GM12878 (cell line): ENCODE measurements around the gene PSMD13. TPM values are rescaled to one million over a fixed set of nuclear protein-coding genes. Genes with fewer than 3 reads are reported as not detected.
A peak's percentile ranks its signal among the peaks of the same experiment; 100 is the strongest.

ENCODE experiments used
- E4F1 ChIP-seq: fragments of 450-650 bp; IDR thresholded peaks from 2 replicates; pipeline ENCODE4 v1.6.1; 2018; ENCODE audit warnings: borderline replicate concordance, mild to moderate bottlenecking; ENCODE audit not compliant: partially characterized antibody
- EP300 ChIP-seq, 2 experiments: fragments of 150-350 bp in 1 of 2; IDR thresholded peaks; 2 replicates each; pipeline ENCODE4 v1.6.1; 2011 to 2012; ENCODE audit warnings: low read depth in 2 of 2, low read length in 2 of 2, borderline replicate concordance in 1 of 2, improper control_type of control experiment in 1 of 2, inconsistent platforms in 1 of 2; ENCODE audit not compliant: control insufficient read depth in 1 of 2
- FOXK2 ChIP-seq: fragments of 450-650 bp; IDR thresholded peaks from 2 replicates; pipeline ENCODE4 v1.6.1; 2017; ENCODE audit warnings: mild to moderate bottlenecking, moderate library complexity
- FOXM1 ChIP-seq: IDR thresholded peaks from 2 replicates; pipeline ENCODE4 v1.6.1; 2012; ENCODE audit warnings: low read depth, mild to moderate bottlenecking, inconsistent platforms, low read length, moderate library complexity
- MTA3 ChIP-seq: IDR thresholded peaks from 2 replicates; pipeline ENCODE4 v1.6.1; 2012; ENCODE audit warnings: low read length, inconsistent platforms, borderline replicate concordance
- NR2C1 ChIP-seq: fragments of 450-650 bp; IDR thresholded peaks from 2 replicates; pipeline ENCODE4 v1.6.1; 2017; ENCODE audit warnings: antibody characterized with exemption, mild to moderate bottlenecking, moderate library complexity
- NR2C2 ChIP-seq: IDR thresholded peaks from 2 replicates; pipeline ENCODE4 v1.6.1; 2011; ENCODE audit warnings: borderline replicate concordance, low read depth; ENCODE audit not compliant: control insufficient read depth, insufficient read length
- PAX5 ChIP-seq: IDR thresholded peaks from 2 replicates; pipeline ENCODE4 v1.6.1; 2011; ENCODE audit warnings: low read depth, low read length, borderline replicate concordance
- SMARCA5 ChIP-seq: fragments of 450-650 bp; IDR thresholded peaks from 2 replicates; pipeline ENCODE4 v1.6.1; 2017; ENCODE audit warnings: mild to moderate bottlenecking
- STAT3 ChIP-seq: IDR thresholded peaks from 2 replicates; pipeline ENCODE4 v1.6.1; 2011; ENCODE audit warnings: low read depth, low read length, improper control_type of control experiment
- ZNF24 ChIP-seq: fragments of 450-650 bp; IDR thresholded peaks from 2 replicates; pipeline ENCODE4 v1.6.1; 2017; ENCODE audit warnings: antibody characterized with exemption, mild to moderate bottlenecking
- ZNF384 ChIP-seq: IDR thresholded peaks from 2 replicates; pipeline ENCODE4 v1.6.1; 2012; ENCODE audit warnings: low read depth, mild to moderate bottlenecking, low read length, improper control_type of control experiment, borderline replicate concordance
- polyA plus RNA-seq, 11 experiments: library from polyadenylated mRNA; depleted of rRNA in 4 of 11; unstranded in 6 of 11; stranded (reverse) in 5 of 11; fragments of >200 nt; fragmentation: Nextera tagmentation in 4 of 11; fragmentation: Illumina TruSeq in 1 of 11; extraction: Ambion mirVana in 4 of 11; extraction: Trizol in 1 of 11; gene quantifications; 1 replicate in 1 of 11; 2 replicates in 10 of 11; pipeline versions ENCODE4 v1.2.1 to v1.2.3, GENCODE V29; 2011 to 2016; ENCODE audit warnings: inconsistent platforms in 2 of 11, missing spikeins in 2 of 11, low read depth in 1 of 11
- total RNA-seq, 4 experiments: library from RNA; depleted of rRNA in 3 of 4; stranded (reverse); fragments of >200 nt in 3 of 4; fragmentation: Illumina TruSeq in 1 of 4; extraction: Trizol in 1 of 4; gene quantifications; 2 replicates each; pipeline versions ENCODE4 v1.2.1 to v1.2.3, GENCODE V29; 2013 to 2021
- TF ChIP-seq, protein P1 (sequence below): fragments of 450-650 bp; formaldehyde crosslinking; IDR thresholded peaks from 2 replicates; pipeline ENCODE4 v1.4.0; 2020; ENCODE audit warnings: mild to moderate bottlenecking, moderate library complexity
- TF ChIP-seq, protein P2 (sequence below), 3 experiments: IDR thresholded peaks in 2 of 3; conservative IDR thresholded peaks in 1 of 3; 2 replicates each; pipeline ENCODE4 v1.5.1; 2011; ENCODE audit warnings: low read depth in 3 of 3, low read length in 3 of 3, mild to moderate bottlenecking in 3 of 3, control low read depth in 2 of 3, moderate library complexity in 2 of 3, inconsistent platforms in 1 of 3, mixed read lengths in 1 of 3; ENCODE audit not compliant: control insufficient read depth in 2 of 3, insufficient read depth in 1 of 3; ENCODE audit errors: extremely low read depth in 1 of 3
- TF ChIP-seq, protein P3 (sequence below): fragments of 450-650 bp; IDR thresholded peaks from 2 replicates; pipeline ENCODE4 v1.6.1; 2017; ENCODE audit warnings: mild to moderate bottlenecking, moderate library complexity

The PSMD13 gene
- total and polyA plus RNA-seq, 10 of the 15 experiments (the other 5 are each of a cell fraction or from before 2014, with no cell fraction given): 141 to 303 (median 177) TPM

- TF ChIP-seq, protein P1, sequence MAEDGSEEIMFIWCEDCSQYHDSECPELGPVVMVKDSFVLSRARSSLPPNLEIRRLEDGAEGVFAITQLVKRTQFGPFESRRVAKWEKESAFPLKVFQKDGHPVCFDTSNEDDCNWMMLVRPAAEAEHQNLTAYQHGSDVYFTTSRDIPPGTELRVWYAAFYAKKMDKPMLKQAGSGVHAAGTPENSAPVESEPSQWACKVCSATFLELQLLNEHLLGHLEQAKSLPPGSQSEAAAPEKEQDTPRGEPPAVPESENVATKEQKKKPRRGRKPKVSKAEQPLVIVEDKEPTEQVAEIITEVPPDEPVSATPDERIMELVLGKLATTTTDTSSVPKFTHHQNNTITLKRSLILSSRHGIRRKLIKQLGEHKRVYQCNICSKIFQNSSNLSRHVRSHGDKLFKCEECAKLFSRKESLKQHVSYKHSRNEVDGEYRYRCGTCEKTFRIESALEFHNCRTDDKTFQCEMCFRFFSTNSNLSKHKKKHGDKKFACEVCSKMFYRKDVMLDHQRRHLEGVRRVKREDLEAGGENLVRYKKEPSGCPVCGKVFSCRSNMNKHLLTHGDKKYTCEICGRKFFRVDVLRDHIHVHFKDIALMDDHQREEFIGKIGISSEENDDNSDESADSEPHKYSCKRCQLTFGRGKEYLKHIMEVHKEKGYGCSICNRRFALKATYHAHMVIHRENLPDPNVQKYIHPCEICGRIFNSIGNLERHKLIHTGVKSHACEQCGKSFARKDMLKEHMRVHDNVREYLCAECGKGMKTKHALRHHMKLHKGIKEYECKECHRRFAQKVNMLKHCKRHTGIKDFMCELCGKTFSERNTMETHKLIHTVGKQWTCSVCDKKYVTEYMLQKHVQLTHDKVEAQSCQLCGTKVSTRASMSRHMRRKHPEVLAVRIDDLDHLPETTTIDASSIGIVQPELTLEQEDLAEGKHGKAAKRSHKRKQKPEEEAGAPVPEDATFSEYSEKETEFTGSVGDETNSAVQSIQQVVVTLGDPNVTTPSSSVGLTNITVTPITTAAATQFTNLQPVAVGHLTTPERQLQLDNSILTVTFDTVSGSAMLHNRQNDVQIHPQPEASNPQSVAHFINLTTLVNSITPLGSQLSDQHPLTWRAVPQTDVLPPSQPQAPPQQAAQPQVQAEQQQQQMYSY: no peak
- TF ChIP-seq MTA3: no peak
- TF ChIP-seq FOXK2: 0 out of 2 replicates have a peak, but pooled peaks have one; percentile 24
- peak; percentile 97 for TF ChIP-seq SMARCA5
- TF ChIP-seq, protein P2, sequence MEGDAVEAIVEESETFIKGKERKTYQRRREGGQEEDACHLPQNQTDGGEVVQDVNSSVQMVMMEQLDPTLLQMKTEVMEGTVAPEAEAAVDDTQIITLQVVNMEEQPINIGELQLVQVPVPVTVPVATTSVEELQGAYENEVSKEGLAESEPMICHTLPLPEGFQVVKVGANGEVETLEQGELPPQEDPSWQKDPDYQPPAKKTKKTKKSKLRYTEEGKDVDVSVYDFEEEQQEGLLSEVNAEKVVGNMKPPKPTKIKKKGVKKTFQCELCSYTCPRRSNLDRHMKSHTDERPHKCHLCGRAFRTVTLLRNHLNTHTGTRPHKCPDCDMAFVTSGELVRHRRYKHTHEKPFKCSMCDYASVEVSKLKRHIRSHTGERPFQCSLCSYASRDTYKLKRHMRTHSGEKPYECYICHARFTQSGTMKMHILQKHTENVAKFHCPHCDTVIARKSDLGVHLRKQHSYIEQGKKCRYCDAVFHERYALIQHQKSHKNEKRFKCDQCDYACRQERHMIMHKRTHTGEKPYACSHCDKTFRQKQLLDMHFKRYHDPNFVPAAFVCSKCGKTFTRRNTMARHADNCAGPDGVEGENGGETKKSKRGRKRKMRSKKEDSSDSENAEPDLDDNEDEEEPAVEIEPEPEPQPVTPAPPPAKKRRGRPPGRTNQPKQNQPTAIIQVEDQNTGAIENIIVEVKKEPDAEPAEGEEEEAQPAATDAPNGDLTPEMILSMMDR (IDR thresholded peaks at IDR 0.05 in 2 of 3, conservative IDR thresholded peaks at IDR 0.05 in 1 of 3; ENCODE audit: control insufficient read depth in 2 of 3, extremely low read depth in 1 of 3, insufficient read depth in 1 of 3, low read depth in 3 of 3, low read length in 3 of 3): peak in 1 of 3 experiments; percentile 20; a peak in 1 of 6 replicates
- no peak for TF ChIP-seq STAT3
- peak; percentile 53; the same call in 1 of the 2 replicates for TF ChIP-seq FOXM1
- peak in 1 of 2 experiments; percentile 27; a peak in 1 of 4 replicates for TF ChIP-seq EP300 (IDR thresholded peaks at IDR 0.05; ENCODE audit: borderline replicate concordance in 1 of 2, control insufficient read depth in 1 of 2, low read depth in 2 of 2, low read length in 2 of 2)
- TF ChIP-seq PAX5: no peak; the same call in 1 of the 2 replicates
- peak; percentile 38 for TF ChIP-seq E4F1
- no peak for TF ChIP-seq ZNF24
- peak; percentile 88 for TF ChIP-seq NR2C1
- no peak for TF ChIP-seq ZNF384
- TF ChIP-seq, protein P3, sequence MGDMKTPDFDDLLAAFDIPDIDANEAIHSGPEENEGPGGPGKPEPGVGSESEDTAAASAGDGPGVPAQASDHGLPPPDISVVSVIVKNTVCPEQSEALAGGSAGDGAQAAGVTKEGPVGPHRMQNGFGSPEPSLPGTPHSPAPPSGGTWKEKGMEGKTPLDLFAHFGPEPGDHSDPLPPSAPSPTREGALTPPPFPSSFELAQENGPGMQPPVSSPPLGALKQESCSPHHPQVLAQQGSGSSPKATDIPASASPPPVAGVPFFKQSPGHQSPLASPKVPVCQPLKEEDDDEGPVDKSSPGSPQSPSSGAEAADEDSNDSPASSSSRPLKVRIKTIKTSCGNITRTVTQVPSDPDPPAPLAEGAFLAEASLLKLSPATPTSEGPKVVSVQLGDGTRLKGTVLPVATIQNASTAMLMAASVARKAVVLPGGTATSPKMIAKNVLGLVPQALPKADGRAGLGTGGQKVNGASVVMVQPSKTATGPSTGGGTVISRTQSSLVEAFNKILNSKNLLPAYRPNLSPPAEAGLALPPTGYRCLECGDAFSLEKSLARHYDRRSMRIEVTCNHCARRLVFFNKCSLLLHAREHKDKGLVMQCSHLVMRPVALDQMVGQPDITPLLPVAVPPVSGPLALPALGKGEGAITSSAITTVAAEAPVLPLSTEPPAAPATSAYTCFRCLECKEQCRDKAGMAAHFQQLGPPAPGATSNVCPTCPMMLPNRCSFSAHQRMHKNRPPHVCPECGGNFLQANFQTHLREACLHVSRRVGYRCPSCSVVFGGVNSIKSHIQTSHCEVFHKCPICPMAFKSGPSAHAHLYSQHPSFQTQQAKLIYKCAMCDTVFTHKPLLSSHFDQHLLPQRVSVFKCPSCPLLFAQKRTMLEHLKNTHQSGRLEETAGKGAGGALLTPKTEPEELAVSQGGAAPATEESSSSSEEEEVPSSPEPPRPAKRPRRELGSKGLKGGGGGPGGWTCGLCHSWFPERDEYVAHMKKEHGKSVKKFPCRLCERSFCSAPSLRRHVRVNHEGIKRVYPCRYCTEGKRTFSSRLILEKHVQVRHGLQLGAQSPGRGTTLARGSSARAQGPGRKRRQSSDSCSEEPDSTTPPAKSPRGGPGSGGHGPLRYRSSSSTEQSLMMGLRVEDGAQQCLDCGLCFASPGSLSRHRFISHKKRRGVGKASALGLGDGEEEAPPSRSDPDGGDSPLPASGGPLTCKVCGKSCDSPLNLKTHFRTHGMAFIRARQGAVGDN: no peak; the same call in 1 of the 2 replicates
- TF ChIP-seq NR2C2: no peak
Observed at GRCh38 chr11:235997-236773, 591 bp upstream of the PSMD13 start, which contains the start of gene SIRT3 (continued).
